GM18511 (cell line): Measurements from ENCODE around the gene ST6GALNAC2.

Experiments
- ATAC-seq: cut with Tn5 transposase; IDR thresholded peaks from one replicate; pipeline ENCODE4 v1.9.1; 2021; ENCODE audit warnings: mild to moderate bottlenecking, moderate library complexity; ENCODE audit not compliant: unreplicated experiment

ST6GALNAC2 gene

DNA sequence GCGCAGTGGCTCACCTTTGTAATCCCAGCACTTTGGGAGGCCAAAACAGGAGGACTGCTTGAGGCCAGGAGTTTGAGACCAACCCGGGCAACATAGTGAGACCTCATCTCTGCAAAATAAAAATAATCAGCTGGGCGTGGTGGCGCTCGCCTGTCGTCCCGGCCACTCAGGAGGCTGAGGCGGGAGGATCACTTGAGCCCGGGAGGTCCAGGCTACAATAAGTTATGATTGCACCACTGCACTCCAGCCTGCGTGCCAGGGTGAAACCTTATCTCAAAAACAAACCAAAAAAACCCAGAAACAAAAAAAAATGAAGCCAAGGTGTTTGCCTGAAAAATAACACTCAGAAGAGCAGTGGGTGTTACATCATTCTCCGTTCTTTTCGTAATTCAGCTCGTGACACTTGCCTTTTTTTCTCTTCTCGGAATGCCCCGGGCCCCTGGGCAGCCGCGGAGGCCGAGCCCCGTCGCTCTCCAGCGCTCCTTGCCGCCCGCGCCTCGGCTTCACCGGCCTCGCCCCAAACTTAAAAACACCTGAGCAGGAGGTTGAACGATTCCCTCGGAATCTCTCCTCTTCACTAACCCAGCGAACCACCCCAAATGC lies 28.8 kb downstream of the ST6GALNAC2 start:
- ATAC-seq: no peak

GRCh38 chr17:76554131-76554530 lies 31.5 kb downstream of the ST6GALNAC2 start:
- ATAC-seq: no peak

GRCh38 chr17:76553178-76553908 lies 32.3 kb downstream of the ST6GALNAC2 start:
- no peak for ATAC-seq

DNA sequence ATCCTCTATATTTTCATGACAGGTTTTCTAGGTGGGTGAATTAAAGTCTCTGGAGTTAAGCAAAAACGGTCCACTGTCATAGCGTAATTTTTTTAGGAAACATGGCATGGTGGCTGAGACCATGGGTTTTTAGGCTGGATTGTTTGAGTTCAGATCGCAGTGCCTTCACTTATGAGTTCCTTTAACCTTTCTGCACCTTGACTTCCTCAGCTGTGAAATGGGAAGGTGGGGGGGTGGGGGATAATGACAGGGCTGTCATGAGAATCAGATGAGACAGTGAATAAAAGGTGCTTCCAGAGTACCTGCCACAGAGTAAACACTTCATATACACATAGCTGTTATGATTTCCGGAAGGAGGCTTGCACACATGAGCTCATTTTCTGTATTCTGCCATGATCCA lies 34.0 kb downstream of the ST6GALNAC2 start:
- ATAC-seq: no peak

- no peak for ATAC-seq
These were observed 34.7 kb downstream of the ST6GALNAC2 start for GRCh38 chr17:76550712-76551615.

- no peak for ATAC-seq
These were observed 36.1 kb downstream of the ST6GALNAC2 start for GRCh38 chr17:76549539-76549938.

DNA sequence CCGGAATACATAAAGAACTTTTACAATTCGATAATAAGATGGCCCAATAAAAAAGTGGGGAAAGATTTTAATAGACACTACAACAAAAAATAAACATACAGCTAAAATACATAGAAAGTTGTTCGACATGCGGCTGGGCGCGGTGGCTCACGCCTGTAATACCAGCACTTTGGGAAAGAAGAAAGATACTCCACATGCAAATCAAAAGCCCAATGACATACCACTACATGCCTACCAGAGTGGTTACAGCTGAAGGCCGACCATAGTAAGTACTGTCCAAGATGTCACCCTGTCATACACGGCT lies 36.5 kb downstream of the ST6GALNAC2 start:
- no peak for ATAC-seq

DNA sequence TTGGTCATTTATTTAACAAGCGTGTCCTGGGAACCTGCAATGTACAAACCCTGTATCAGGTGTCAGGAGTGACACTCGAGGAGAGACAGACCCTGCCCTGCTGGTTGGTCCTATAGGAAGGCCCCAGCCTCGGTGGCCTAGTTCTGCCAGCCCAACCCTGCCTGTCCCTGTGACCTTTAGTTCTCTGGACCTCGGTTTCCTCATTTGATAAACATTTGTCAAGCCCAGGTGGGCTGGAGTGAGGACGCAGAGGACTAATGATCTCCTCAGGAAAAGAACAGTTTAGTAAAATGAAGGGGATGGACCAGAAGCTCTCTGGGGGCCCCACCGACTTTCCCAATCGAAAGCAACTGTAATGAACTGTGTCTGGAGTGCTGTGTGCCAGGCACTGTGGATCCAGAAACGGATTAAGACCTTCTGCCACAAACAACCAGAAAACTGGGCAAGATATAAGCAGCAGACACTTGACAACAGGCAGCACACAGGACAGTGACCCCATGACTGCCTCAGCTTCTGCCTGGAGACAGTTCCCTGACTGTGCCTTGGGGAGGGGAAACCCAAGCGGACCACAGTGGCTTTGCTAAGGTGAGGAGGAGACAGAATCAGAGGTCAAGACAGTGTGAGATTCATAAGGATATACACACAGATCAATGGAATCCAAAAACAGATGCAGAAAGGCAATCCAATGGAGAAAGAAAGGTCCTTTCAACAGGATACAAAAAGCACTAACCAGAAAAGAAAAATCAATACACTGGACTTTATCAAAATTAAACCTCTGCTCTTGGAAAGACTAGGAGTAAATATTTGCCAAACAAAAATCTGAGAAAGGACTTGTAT lies 37.1 kb downstream of the ST6GALNAC2 start:
- ATAC-seq: no peak

DNA sequence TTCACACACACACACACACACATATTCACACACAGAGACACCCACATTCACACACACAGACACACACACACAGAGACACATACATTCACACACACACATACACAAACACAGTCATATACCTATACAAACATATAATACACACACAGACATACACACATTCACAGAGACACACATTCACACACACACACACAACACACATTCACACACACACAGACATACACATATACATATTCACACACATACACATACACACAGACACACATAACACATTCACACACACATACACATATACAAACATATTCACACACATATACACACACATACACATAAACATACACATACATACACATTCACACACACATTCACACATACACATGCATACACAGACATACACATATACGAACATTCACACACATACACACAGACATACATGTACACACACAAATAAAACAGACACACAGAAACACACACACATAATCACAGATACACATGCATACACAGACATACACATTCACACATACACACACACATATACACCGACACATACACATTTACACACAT lies 37.9 kb downstream of the ST6GALNAC2 start:
- no peak for ATAC-seq

DNA sequence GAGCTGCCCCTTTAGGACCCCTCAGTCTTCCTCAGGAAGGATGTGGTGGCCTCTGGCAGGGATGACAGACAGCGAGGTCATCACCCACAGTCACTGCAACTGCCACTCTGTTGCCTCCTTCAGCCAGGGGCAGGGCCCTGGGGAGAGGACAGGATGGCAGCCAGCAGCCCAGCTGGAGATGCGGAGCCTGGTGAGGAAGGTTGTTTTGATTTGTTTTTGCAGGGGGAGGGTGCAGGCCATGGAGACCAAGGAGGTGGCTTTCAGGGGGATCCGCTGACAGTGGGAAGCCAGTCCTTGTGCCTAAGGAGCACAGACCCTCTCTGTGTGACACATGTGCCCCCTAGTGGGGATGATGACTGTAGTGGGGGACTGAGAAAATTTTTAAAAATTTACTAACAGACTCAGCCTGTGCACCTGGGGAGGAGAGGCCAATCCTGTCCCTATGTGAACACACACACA lies 38.4 kb downstream of the ST6GALNAC2 start:
- no peak for ATAC-seq

GRCh38 chr17:76546556-76547182 lies 39.0 kb downstream of the ST6GALNAC2 start:
- ATAC-seq: no peak

GRCh38 chr17:76545918-76546555 lies 39.6 kb downstream of the ST6GALNAC2 start:
- ATAC-seq: no peak

- no peak for ATAC-seq
These were observed 40.9 kb downstream of the ST6GALNAC2 start for GRCh38 chr17:76544546-76545365.

GRCh38 chr17:76543826-76544545 lies 41.7 kb downstream of the ST6GALNAC2 start:
- ATAC-seq: no peak

GRCh38 chr17:76543482-76543825 lies 42.2 kb downstream of the ST6GALNAC2 start:
- no peak for ATAC-seq

DNA sequence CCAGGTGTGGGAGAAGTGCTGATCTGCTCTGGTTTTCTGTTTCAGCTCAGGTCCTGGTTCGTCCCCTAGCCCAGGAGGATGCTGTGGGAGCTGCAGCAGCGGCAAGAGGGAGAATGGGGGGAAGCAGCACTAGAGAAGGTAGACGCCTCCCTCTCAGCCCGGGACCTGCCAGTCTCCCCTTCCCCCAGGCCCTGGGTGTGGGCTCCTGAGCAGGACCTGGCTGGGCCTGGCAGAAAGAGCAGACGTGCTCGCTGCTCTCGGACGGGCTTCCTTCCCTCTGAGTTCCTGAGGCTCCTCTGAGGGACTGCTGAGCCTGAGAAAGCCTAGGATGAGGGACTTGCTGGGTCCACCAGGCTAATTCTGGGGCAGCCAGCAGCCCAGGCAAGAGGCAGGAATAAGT lies 42.7 kb downstream of the ST6GALNAC2 start:
- ATAC-seq: no peak

DNA sequence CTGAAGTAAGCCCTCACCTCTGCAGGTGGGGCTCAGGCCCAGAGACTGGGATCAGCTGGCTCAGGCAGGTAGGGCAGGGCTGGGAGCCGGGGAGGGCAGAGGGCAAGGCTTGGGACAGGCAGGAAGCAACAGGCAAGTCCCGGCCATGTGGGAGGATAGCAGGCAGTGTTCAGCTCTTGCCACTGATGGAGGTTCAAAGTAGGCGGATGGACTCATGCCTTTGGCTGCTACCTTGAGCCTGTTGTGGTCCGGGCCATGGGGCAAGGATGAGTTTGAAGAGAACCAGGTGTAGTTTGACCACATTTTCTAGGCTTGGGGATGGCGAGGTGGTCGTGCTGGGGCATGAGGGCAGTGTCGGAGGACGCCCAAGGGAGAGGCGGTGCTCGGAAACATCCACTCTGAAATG lies 43.1 kb downstream of the ST6GALNAC2 start:
- ATAC-seq: no peak

GRCh38 chr17:76541739-76542454 lies 43.8 kb downstream of the ST6GALNAC2 start:
- no peak for ATAC-seq
